GM10248 (cell line): ENCODE data around the gene ARSB.

Experiments
- CTCF ChIA-PET: fragments of 300-600 bp; sonication (Branson Sonifier 250); formaldehyde crosslinking; extraction: SDS; loops from one replicate; lab custom pipeline; 2021; ENCODE audit warnings: antibody characterized with exemption; lab: Yijun Ruan, JAX
- POLR2A ChIA-PET: fragments of 350-650 bp; sonication (Branson Sonifier 250); formaldehyde crosslinking; extraction: SDS; loops from one replicate; lab custom pipeline; 2020; ENCODE audit warnings: antibody characterized with exemption; lab: Yijun Ruan, JAX
- DNase-seq: peaks from one replicate; pipeline ENCODE4 v3.0.0; 2012; ENCODE audit errors: extremely low spot score
- CTCF ChIP-seq: IDR thresholded peaks from 2 replicates; pipeline ENCODE4 v1.5.1; 2012; ENCODE audit warnings: mild to moderate bottlenecking, low read depth; ENCODE audit errors: extremely low read depth, missing control alignments, control extremely low read depth

Gene ARSB

GRCh38 chr5:78829811-78830527 is 155.1 kb downstream of the ARSB start:
- ChIA-PET CTCF (interaction anchor here (1.2 to 3.7 kb wide), 3 partner anchors 9 to 13 kb away, joined by 3 to 14 read pairs (median 5); no protein-coding TSS in a partner anchor), POLR2A (no interaction called here)
- TF ChIP-seq CTCF = no peak
- no peak for DNase-seq

- DNase-seq = no peak
- ChIA-PET CTCF (interaction anchor here (3.3 kb wide), 1 partner anchor 12 kb away, joined by 11 read pairs; no protein-coding TSS in a partner anchor), POLR2A (no interaction called here)
- TF ChIP-seq CTCF = no peak
Observed at GRCh38 chr5:78827725-78828124, 157.4 kb downstream of the ARSB start.

GRCh38 chr5:78824831-78825281 is 160.3 kb downstream of the ARSB start:
- TF ChIP-seq CTCF = no peak
- POLR2A ChIA-PET = no interaction called here
- CTCF ChIA-PET = interaction anchor here (0.9 to 3.3 kb wide), 5 partner anchors 8 to 281 kb away, joined by 3 to 11 read pairs (median 5); no protein-coding TSS in a partner anchor
- DNase-seq = no peak

- ChIA-PET CTCF (interaction anchor here (1.2 to 2.5 kb wide), 3 partner anchors 10 to 250 kb away, joined by 3 to 10 read pairs (median 6); no protein-coding TSS in a partner anchor), POLR2A (no interaction called here)
- no peak for DNase-seq
- no peak for TF ChIP-seq CTCF
Observed at GRCh38 chr5:78823196-78823595, 161.9 kb downstream of the ARSB start.

- DNase-seq = no peak
- ChIA-PET POLR2A (no interaction called here), CTCF (interaction anchor here (1.2 to 1.7 kb wide), 2 partner anchors 11 to 34 kb away, joined by 3 to 4 read pairs; no protein-coding TSS in a partner anchor)
- no peak for TF ChIP-seq CTCF
Observed at GRCh38 chr5:78821536-78822021, 163.5 kb downstream of the ARSB start.

GRCh38 chr5:78819707-78820106 is 165.4 kb downstream of the ARSB start:
- ChIA-PET CTCF (no interaction called here), POLR2A (no interaction called here)
- no peak for DNase-seq
- no peak for TF ChIP-seq CTCF
